Measurements from ENCODE around the gene BRI3BP.
A peak's percentile ranks its signal among the peaks of the same experiment; 100 is the strongest.
"Not testable (repeated sequence)": the region's sequence is repeated elsewhere in the genome, so short reads cannot be mapped to it uniquely, and the experiment has no call there.

Gene BRI3BP

GRCh38 chr12:125065919-125066570 lies 72.6 kb downstream of the BRI3BP start:
- DNase-seq: peak in 1 of 56 donors; percentile 9

GRCh38 chr12:125068391-125068790 lies 74.9 kb downstream of the BRI3BP start:
- no peak for DNase-seq

- peak in 7 of 56 donors; percentile 4 to 29 (median 10) for DNase-seq
Observed at GRCh38 chr12:125069616-125070015, 76.2 kb downstream of the BRI3BP start.

- peak in 5 of 56 donors; percentile 2 to 14 (median 4) for DNase-seq
Observed at GRCh38 chr12:125070112-125070511, 76.7 kb downstream of the BRI3BP start.

GRCh38 chr12:125070661-125071390 lies 77.4 kb downstream of the BRI3BP start:
- no peak for DNase-seq

GRCh38 chr12:125071456-125071855 lies 78.0 kb downstream of the BRI3BP start:
- peak in 1 of 56 donors; percentile 2 for DNase-seq

GRCh38 chr12:125072496-125072895 lies 79.1 kb downstream of the BRI3BP start:
- no peak for DNase-seq

GRCh38 chr12:125074294-125074693 lies 80.8 kb downstream of the BRI3BP start:
- DNase-seq: not testable (repeated sequence)

- DNase-seq: no peak
Observed at GRCh38 chr12:125076103-125076502, 82.7 kb downstream of the BRI3BP start.

- DNase-seq: no peak
Observed at GRCh38 chr12:125079084-125079483, 85.6 kb downstream of the BRI3BP start.

- no peak for DNase-seq
Observed at GRCh38 chr12:125079648-125080645, 86.5 kb downstream of the BRI3BP start.

Data from nucleus accumbens (tissue), 56 donors.